A673 (cell line): ENCODE measurements around the gene SND1. TPM values are rescaled to one million over a fixed set of nuclear protein-coding genes. Genes with fewer than 3 reads are reported as not detected.

ENCODE experiments used
- BruUV-seq: library from RNA; stranded (reverse); fragments of 400-500 nt; replicated peaks from 2 replicates; lab custom pipeline; 2021; lab: Mats Ljungman, UMichigan
- CTCF ChIA-PET: fragments of 300-600 bp; sonication (Branson Sonifier 250); formaldehyde crosslinking; loops from one replicate; lab custom pipeline; 2022; ENCODE audit warnings: antibody characterized with exemption; lab: Charles Lee
- POLR2A ChIA-PET: fragments of 300-600 bp; sonication (Branson Sonifier 250); formaldehyde crosslinking; loops from one replicate; lab custom pipeline; 2022; ENCODE audit warnings: antibody characterized with exemption; ENCODE audit not compliant: low non-redundant PET; lab: Charles Lee
- DNase-seq: peaks from one replicate; pipeline ENCODE4 v3.0.0-alpha.2; 2015; ENCODE audit warnings: low spot score
- H3K27ac ChIP-seq: fragments of 200-600 bp; sonication (generic); 2 replicates; pipeline ENCODE4 v1.5.1; 2016; ENCODE audit warnings: mixed run types, low read depth, mild to moderate bottlenecking, mixed read lengths, antibody characterized with exemption, low read length; ENCODE audit not compliant: poor library complexity, severe bottlenecking
- H3K27me3 ChIP-seq: fragments of 200-600 bp; sonication (generic); replicated peaks from 2 replicates; pipeline ENCODE4 v1.6.1; 2017; ENCODE audit warnings: mixed run types, low read depth, mild to moderate bottlenecking, mixed read lengths, antibody characterized with exemption, low read length; ENCODE audit not compliant: insufficient read depth, poor library complexity
- H3K36me3 ChIP-seq: fragments of 200-600 bp; sonication (generic); 2 replicates; pipeline ENCODE4 v1.6.1; 2016; ENCODE audit warnings: mixed run types, mild to moderate bottlenecking, mixed read lengths, antibody characterized with exemption, low read length; ENCODE audit not compliant: insufficient read depth, poor library complexity, severe bottlenecking
- H3K4me1 ChIP-seq: fragments of 200-600 bp; sonication (generic); 2 replicates; pipeline ENCODE4 v1.6.1; 2017; ENCODE audit warnings: mixed run types, mild to moderate bottlenecking, mixed read lengths, antibody characterized with exemption, low read length; ENCODE audit not compliant: insufficient read depth, poor library complexity, severe bottlenecking
- H3K4me3 ChIP-seq: fragments of 200-600 bp; sonication (generic); 2 replicates; pipeline ENCODE4 v1.5.1; 2016; ENCODE audit warnings: low read depth, mixed run types, mild to moderate bottlenecking, mixed read lengths, low read length; ENCODE audit not compliant: poor library complexity, severe bottlenecking
- H3K9me3 ChIP-seq: fragments of 200-600 bp; sonication (generic); 2 replicates; pipeline ENCODE4 v1.6.1; 2016; ENCODE audit warnings: mixed run types, low read depth, mild to moderate bottlenecking, mixed read lengths, antibody characterized with exemption, low read length; ENCODE audit not compliant: poor library complexity, severe bottlenecking
- CTCF ChIP-seq: fragments of 300-800, 200-600 bp; sonication (generic); conservative IDR thresholded peaks from 2 replicates; pipeline ENCODE4 v1.5.1; 2017; ENCODE audit warnings: low read depth, mild to moderate bottlenecking, antibody characterized with exemption, low read length, moderate library complexity, mixed read lengths
- EZH2 ChIP-seq: fragments of 200-600 bp; sonication (generic); IDR thresholded peaks from 2 replicates; pipeline ENCODE4 v1.6.1; 2017; ENCODE audit warnings: borderline replicate concordance, low read depth, mild to moderate bottlenecking, mixed read lengths, antibody characterized with exemption, low read length; ENCODE audit not compliant: poor library complexity, severe bottlenecking
- intact Hi-C: fragments of 100-400 bp; cut with micrococcal nuclease; formaldehyde crosslinking; loops from one replicate; pipeline ENCODE4 v1.10.0; 2022; ENCODE audit not compliant: unreplicated experiment
- total RNA-seq: library from RNA; stranded (reverse); gene quantifications from 2 replicates; pipeline ENCODE4 v1.2.3, GENCODE V29; 2021

SND1 gene
- total RNA-seq, 1 experiment from 2014 or later, result 177 TPM

DNA sequence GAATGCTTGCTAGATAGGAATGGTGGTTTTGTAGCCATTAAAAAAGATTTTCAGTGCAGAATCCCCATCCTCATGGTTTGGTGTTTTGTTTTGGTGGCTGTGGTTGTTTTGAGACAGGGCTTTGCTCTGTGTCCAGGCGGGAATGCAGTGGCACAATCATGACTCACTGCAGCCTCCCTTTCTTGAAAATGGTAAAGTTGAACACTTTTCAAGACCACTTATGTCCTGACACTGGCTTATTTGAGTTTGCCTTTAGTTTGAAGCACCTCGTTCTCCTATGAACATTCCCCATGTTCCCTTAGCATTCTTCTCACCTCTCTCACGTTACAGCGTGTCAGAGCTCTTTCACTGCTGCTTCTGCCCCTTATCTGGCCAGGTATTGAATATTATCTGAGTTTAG lies 239.2 kb downstream of the SND1 start:
- DNase-seq, result no peak
- intact Hi-C loops, result no loop called here
- POLR2A ChIA-PET, result no interaction called here
- H3K4me1 ChIP-seq, result peaks cover 1% of the 10 kb centered on the region
- H3K27ac ChIP-seq, result no peak overlapping the region
- no peak overlapping the region for H3K4me3 ChIP-seq
- CTCF ChIA-PET, result no interaction called here
- BruUV-seq, result no TSS peak
- TF ChIP-seq EZH2 (no peak), CTCF (no peak)
- no peaks in the 10 kb centered on the region for H3K9me3 ChIP-seq
- H3K27me3 ChIP-seq, result no peaks in the 10 kb centered on the region
- H3K36me3 ChIP-seq, result peaks cover 11% of the 10 kb centered on the region

- Histone ChIP-seq H3K9me3 (no peaks in the 10 kb centered on the region), H3K4me1 (no peaks in the 10 kb centered on the region), H3K27me3 (no peaks in the 10 kb centered on the region), H3K27ac (no peak overlapping the region), H3K4me3 (no peak overlapping the region), H3K36me3 (peaks cover 11% of the 10 kb centered on the region)
- intact Hi-C loops, result no loop called here
- DNase-seq, result no peak
- CTCF ChIA-PET, result no interaction called here
- POLR2A ChIA-PET, result no interaction called here
- BruUV-seq, result no TSS peak
- TF ChIP-seq CTCF (no peak), EZH2 (no peak)
Measured at GRCh38 chr7:127891854-127892438, 240.0 kb downstream of the SND1 start.

GRCh38 chr7:127892488-127893314 lies 240.7 kb downstream of the SND1 start:
- no TSS peak for BruUV-seq
- no peak overlapping the region for H3K27ac ChIP-seq
- no peaks in the 10 kb centered on the region for H3K27me3 ChIP-seq
- ChIA-PET CTCF (no interaction called here), POLR2A (no interaction called here)
- H3K4me1 ChIP-seq, result peaks cover 5% of the 10 kb centered on the region
- DNase-seq, result no peak
- intact Hi-C loops, result no loop called here
- TF ChIP-seq EZH2 (no peak), CTCF (no peak)
- H3K9me3 ChIP-seq, result no peaks in the 10 kb centered on the region
- peaks cover 11% of the 10 kb centered on the region for H3K36me3 ChIP-seq
- no peak overlapping the region for H3K4me3 ChIP-seq
